Ovary (tissue), 3 donors: ENCODE data around the gene EXD3.

Experiments
- POLR2A ChIP-seq: fragments of 450-650 bp; IDR thresholded peaks from one replicate; pipeline ENCODE4 v1.6.1; 2017; ENCODE audit warnings: antibody characterized with exemption, mild to moderate bottlenecking, moderate library complexity
- TF ChIP-seq, protein P1 (sequence below), 3 donors: fragments of 450-650 bp in 2 of 3; fragments of 200-600 bp in 1 of 3; IDR thresholded peaks; one replicate each; pipeline versions ENCODE4 v1.5.1 to v1.8.0; 2016 to 2022; ENCODE audit warnings: antibody characterized with exemption in 3 of 3, mild to moderate bottlenecking in 1 of 3
- donor health status: DM: no; HTN: no; CAD: no.

GRCh38 chr9:137370865-137371520 lies 52.0 kb downstream of the EXD3 start:
- TF ChIP-seq POLR2A = no peak
- TF ChIP-seq, protein P1, sequence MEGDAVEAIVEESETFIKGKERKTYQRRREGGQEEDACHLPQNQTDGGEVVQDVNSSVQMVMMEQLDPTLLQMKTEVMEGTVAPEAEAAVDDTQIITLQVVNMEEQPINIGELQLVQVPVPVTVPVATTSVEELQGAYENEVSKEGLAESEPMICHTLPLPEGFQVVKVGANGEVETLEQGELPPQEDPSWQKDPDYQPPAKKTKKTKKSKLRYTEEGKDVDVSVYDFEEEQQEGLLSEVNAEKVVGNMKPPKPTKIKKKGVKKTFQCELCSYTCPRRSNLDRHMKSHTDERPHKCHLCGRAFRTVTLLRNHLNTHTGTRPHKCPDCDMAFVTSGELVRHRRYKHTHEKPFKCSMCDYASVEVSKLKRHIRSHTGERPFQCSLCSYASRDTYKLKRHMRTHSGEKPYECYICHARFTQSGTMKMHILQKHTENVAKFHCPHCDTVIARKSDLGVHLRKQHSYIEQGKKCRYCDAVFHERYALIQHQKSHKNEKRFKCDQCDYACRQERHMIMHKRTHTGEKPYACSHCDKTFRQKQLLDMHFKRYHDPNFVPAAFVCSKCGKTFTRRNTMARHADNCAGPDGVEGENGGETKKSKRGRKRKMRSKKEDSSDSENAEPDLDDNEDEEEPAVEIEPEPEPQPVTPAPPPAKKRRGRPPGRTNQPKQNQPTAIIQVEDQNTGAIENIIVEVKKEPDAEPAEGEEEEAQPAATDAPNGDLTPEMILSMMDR (IDR thresholded peaks at IDR 0.05) = no peak
